Astrocyte of the hippocampus (primary cell): ENCODE data around the gene OVCA2.

Experiments
- DNase-seq: peaks from one replicate; pipeline ENCODE4 v3.0.0; 2011; ENCODE audit warnings: low read depth, low spot score

OVCA2 gene

GRCh38 chr17:2064980-2065785 is 23.4 kb downstream of the OVCA2 start:
- DNase-seq, result peak; percentile 60

- no peak for DNase-seq
Measured at GRCh38 chr17:2065949-2066400, 24.2 kb downstream of the OVCA2 start.

- DNase-seq, result no peak
Measured at GRCh38 chr17:2067048-2067561, 25.3 kb downstream of the OVCA2 start.

GRCh38 chr17:2067608-2068024 is 25.8 kb downstream of the OVCA2 start:
- DNase-seq, result peak; percentile 87

GRCh38 chr17:2068031-2068518 is 26.3 kb downstream of the OVCA2 start:
- peak; percentile 94 for DNase-seq

- DNase-seq, result peak; percentile 80
Measured at GRCh38 chr17:2068519-2069051, 26.8 kb downstream of the OVCA2 start.

- no peak for DNase-seq
Measured at GRCh38 chr17:2070241-2071023, 28.6 kb downstream of the OVCA2 start.

GRCh38 chr17:2071024-2071385 is 29.2 kb downstream of the OVCA2 start:
- DNase-seq, result no peak

- DNase-seq, result peak; percentile 67
Measured at GRCh38 chr17:2071455-2072281, 29.8 kb downstream of the OVCA2 start.

GRCh38 chr17:2074919-2075318 is 33.1 kb downstream of the OVCA2 start:
- DNase-seq, result no peak

- no peak for DNase-seq
Measured at GRCh38 chr17:2075336-2076086, 33.7 kb downstream of the OVCA2 start.

- DNase-seq, result no peak
Measured at GRCh38 chr17:2076087-2076984, 34.5 kb downstream of the OVCA2 start.

GRCh38 chr17:2077040-2077439 is 35.2 kb downstream of the OVCA2 start:
- DNase-seq, result no peak

GRCh38 chr17:2081564-2081963 is 39.7 kb downstream of the OVCA2 start:
- DNase-seq, result no peak

- no peak for DNase-seq
Measured at GRCh38 chr17:2082003-2082781, 40.4 kb downstream of the OVCA2 start.

GRCh38 chr17:2083613-2084035 is 41.8 kb downstream of the OVCA2 start:
- DNase-seq, result no peak

GRCh38 chr17:2084036-2084765 is 42.4 kb downstream of the OVCA2 start:
- DNase-seq, result no peak
